ENCODE results near the gene PHOSPHO1. TPM values are rescaled to one million over a fixed set of nuclear protein-coding genes. Genes with fewer than 3 reads are reported as not detected.

PHOSPHO1 gene
- total RNA-seq, 5 donors from 2014 or later (not counting 1 experiment from before 2014, with no cell fraction given), result 0.13 TPM; not detected in 4

DNA sequence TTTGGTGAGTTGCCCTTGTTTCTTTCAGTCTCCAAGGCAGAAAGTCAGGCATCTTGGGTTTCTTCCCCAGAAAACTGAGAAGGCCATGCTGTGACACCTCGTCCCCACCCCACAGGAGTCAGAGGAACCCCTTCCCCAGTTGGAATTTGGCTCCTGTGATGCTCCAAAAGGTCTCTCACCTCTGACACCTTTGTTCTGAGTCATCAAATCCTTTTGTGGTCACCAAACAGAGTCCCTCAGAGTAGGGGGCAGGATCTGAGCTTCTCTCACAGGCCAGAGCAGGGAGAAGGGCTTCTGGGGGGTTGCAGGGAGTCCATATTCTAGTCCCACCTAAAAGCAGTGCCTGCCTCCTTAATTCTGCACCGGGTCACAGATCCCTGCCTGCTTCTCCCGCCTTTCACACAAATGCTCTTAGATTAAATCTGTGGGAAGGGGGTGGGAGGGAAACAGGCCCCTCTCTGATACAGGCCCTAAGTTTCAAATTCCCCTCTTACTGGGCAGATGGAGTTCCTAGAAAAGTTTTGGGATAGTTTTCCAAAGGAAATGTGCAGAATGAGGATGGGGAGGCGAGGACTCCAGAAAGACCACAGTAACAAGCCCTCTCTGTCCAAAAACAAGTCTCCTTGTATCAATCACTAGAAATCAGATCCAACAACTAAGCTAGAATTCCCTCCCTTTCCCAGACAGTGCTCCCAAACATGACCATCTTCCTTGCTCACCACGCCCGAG lies 1.3 kb downstream of the PHOSPHO1 start:
- ATAC-seq (replicated peaks in 1 of 4) (no peak), DNase-seq (no peak)
- H3K27ac ChIP-seq (ENCODE audit: low read length), result no peak overlapping the region
- H3K36me3 ChIP-seq (ENCODE audit: control insufficient read depth in 2 of 2, extremely low read depth in 1 of 2, insufficient read depth in 1 of 2, low read length in 1 of 2), result no peaks in the 10 kb centered on the region
- peaks cover 0 to 39% of the 10 kb centered on the region in 2 experiments for H3K27me3 ChIP-seq (replicated peaks in 1 of 2; ENCODE audit: control insufficient read depth in 2 of 2, extremely low read depth in 1 of 2, insufficient read depth in 2 of 2, low read length in 1 of 2)
- CTCF ChIA-PET, result interaction anchor here (0.6 to 3.0 kb wide), 9 partner anchors 26 to 1941 kb away, joined by 3 to 21 read pairs (median 10); no protein-coding TSS in a partner anchor
- H3K9me3 ChIP-seq, result no peaks in the 10 kb centered on the region
- no peak overlapping the region for H3K4me3 ChIP-seq (ENCODE audit: control insufficient read depth in 1 of 2, extremely low read depth in 1 of 2, low read length in 1 of 2)
- no peak overlapping the region for H3K27ac Mint-ChIP-seq
- peaks cover 18 to 27% (median 27%) of the 10 kb centered on the region in 3 donors for H3K4me1 Mint-ChIP-seq
- H3K9me3 Mint-ChIP-seq, result no peaks in the 10 kb centered on the region
- 75% methylated on average over 3 of the region's 6 CpGs for WGBS (ENCODE audit: insufficient coverage)
- H3K4me1 ChIP-seq (ENCODE audit: control insufficient read depth in 1 of 2, extremely low read depth in 1 of 2, insufficient read depth in 2 of 2, low read length in 2 of 2), result peaks cover 0 to 42% of the 10 kb centered on the region in 2 experiments
- peaks cover 3 to 23% of the 10 kb centered on the region in 2 donors for H3K27me3 Mint-ChIP-seq
- H3K36me3 Mint-ChIP-seq, result no peaks in the 10 kb centered on the region
- POLR2A ChIA-PET, result interaction anchor here (0.6 to 0.7 kb wide), 3 partner anchors 11 to 559 kb away, joined by 4 to 8 read pairs (median 6); no protein-coding TSS in a partner anchor
- peak overlapping the region; percentile 69 to 85 (median 83) for H3K4me3 Mint-ChIP-seq

DNA sequence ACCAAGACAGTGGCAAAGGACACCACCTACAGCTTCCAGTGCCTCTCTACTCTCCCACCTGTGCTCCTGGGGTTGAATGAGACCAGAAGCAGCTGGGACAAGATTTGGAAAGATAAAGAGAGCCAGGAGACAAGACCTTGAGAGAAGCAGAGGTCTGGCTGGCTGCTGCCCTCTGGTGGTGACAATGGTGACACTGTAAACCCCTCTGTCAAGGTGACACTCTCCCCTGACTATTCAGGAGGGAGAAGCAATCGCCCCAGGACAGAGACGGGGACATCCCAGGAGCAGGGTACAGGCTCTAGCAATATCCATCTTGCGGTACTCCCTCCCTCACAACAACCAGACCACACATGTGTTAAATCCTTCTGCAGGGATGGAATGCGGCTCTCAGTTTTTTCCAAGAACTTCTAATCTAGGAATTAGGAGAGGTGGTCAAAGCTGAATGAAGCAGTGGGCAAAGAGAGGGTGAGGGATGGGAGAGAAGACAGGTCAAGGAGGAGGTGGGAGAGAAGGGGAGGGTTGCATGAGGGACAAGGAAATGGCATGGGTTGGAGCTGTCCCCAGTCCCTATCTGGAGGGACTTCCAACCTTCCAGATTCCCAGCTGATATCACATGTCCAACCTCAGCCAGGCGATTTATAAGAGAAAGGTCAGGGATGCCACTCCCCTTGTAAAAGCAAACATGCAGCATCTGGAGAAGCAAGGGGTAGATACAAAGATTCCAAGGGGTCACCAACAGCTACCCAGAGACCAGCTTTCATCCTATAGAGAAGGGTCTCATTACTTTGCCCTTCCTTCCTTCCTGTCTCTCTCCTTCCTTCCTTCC lies 2.9 kb downstream of the PHOSPHO1 start:
- H3K36me3 Mint-ChIP-seq, result peaks cover 4% of the 10 kb centered on the region
- no peak overlapping the region for H3K4me3 Mint-ChIP-seq
- CTCF ChIA-PET, result interaction anchor here (0.7 to 3.0 kb wide), 12 partner anchors 13 to 801 kb away, joined by 3 to 21 read pairs (median 5); no protein-coding TSS in a partner anchor
- DNase-seq, result peak; percentile 38 to 89 (median 72)
- H3K9me3 Mint-ChIP-seq, result no peaks in the 10 kb centered on the region
- POLR2A ChIA-PET, result no interaction called here
- no peak overlapping the region for H3K27ac Mint-ChIP-seq
- H3K27ac ChIP-seq (ENCODE audit: low read length), result no peak overlapping the region
- peaks cover 0 to 5% of the 10 kb centered on the region in 2 donors for H3K36me3 ChIP-seq (ENCODE audit: control insufficient read depth in 2 of 2, extremely low read depth in 1 of 2, insufficient read depth in 1 of 2, low read length in 1 of 2)
- peaks cover 30 to 40% (median 37%) of the 10 kb centered on the region in 3 donors for H3K4me1 Mint-ChIP-seq
- H3K27me3 ChIP-seq (replicated peaks in 1 of 2; ENCODE audit: control insufficient read depth in 2 of 2, extremely low read depth in 1 of 2, insufficient read depth in 2 of 2, low read length in 1 of 2), result peaks cover 0 to 45% of the 10 kb centered on the region in 2 experiments
- H3K27me3 Mint-ChIP-seq, result peaks cover 0 to 22% of the 10 kb centered on the region in 2 donors
- WGBS (ENCODE audit: insufficient coverage), result 33% methylated on average over 3 of the region's 5 CpGs
- ATAC-seq (replicated peaks in 1 of 4), result peak; percentile 31 to 36 (median 32)
- no peaks in the 10 kb centered on the region for H3K9me3 ChIP-seq
- no peak overlapping the region for H3K4me3 ChIP-seq (ENCODE audit: control insufficient read depth in 1 of 2, extremely low read depth in 1 of 2, low read length in 1 of 2)
- peaks cover 6 to 58% of the 10 kb centered on the region in 2 experiments for H3K4me1 ChIP-seq (ENCODE audit: control insufficient read depth in 1 of 2, extremely low read depth in 1 of 2, insufficient read depth in 2 of 2, low read length in 2 of 2)

GRCh38 chr17:49226771-49227435 lies 3.7 kb downstream of the PHOSPHO1 start:
- H3K4me3 Mint-ChIP-seq, result no peak overlapping the region
- peaks cover 0 to 43% of the 10 kb centered on the region in 2 experiments for H3K27me3 ChIP-seq (replicated peaks in 1 of 2; ENCODE audit: control insufficient read depth in 2 of 2, extremely low read depth in 1 of 2, insufficient read depth in 2 of 2, low read length in 1 of 2)
- no peaks in the 10 kb centered on the region for H3K9me3 ChIP-seq
- no peak overlapping the region for H3K27ac ChIP-seq (ENCODE audit: low read length)
- ATAC-seq (replicated peaks in 1 of 4) (no peak), DNase-seq (no peak)
- no peak overlapping the region for H3K4me3 ChIP-seq (ENCODE audit: control insufficient read depth in 1 of 2, extremely low read depth in 1 of 2, low read length in 1 of 2)
- ChIA-PET POLR2A (no interaction called here), CTCF (interaction anchor here (0.8 to 3.0 kb wide), 10 partner anchors 12 to 47 kb away, joined by 3 to 21 read pairs (median 6); no protein-coding TSS in a partner anchor)
- H3K27ac Mint-ChIP-seq, result no peak overlapping the region
- peaks cover 11% of the 10 kb centered on the region for H3K36me3 Mint-ChIP-seq
- peaks cover 6 to 66% of the 10 kb centered on the region in 2 experiments for H3K4me1 ChIP-seq (ENCODE audit: control insufficient read depth in 1 of 2, extremely low read depth in 1 of 2, insufficient read depth in 2 of 2, low read length in 2 of 2)
- H3K36me3 ChIP-seq (ENCODE audit: control insufficient read depth in 2 of 2, extremely low read depth in 1 of 2, insufficient read depth in 1 of 2, low read length in 1 of 2), result peaks cover 0 to 13% of the 10 kb centered on the region in 2 donors
- H3K27me3 Mint-ChIP-seq, result peaks cover 0 to 21% of the 10 kb centered on the region in 2 donors
- H3K9me3 Mint-ChIP-seq, result no peaks in the 10 kb centered on the region
- peaks cover 33 to 43% (median 37%) of the 10 kb centered on the region in 3 donors for H3K4me1 Mint-ChIP-seq
- WGBS (ENCODE audit: insufficient coverage), result 68% methylated on average over 2 of the region's 3 CpGs

DNA sequence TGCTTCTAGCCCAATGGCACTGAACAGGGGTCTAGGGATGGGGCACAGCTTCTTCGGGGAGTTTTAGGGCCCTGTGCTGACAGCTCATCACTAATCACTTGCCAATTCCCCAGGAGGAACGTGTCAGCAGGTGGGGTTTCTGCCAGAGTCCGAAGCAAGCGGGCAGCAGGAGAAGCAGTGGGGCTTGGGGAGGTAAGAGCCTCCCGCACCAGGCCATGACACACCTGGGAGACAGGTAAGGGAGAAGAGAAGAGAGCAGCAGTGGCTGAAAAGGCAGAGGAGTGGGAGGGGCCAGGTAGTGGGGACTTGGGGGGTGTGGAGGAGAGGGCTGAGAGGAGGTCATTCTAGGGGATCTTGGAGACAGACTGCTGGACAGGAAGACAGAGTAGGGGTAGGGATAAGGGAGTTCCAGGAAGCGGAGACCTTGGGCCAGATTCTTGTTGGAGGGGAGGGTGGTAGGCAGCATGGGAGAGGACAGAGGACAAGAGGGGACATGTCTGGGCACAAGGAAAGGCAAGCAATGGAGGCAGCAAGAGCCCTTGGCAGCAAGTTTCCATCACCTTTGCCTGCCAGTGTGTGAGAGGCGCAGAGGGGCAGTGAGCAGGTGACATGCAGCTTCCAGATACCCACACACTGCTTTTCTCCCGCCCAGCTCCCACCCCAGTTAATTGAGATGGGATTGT lies 4.9 kb downstream of the PHOSPHO1 start:
- H3K4me3 Mint-ChIP-seq, result peak overlapping the region; percentile 9 to 34 (median 31)
- Histone ChIP-seq H3K9me3 (no peaks in the 10 kb centered on the region), H3K4me3 (ENCODE audit: control insufficient read depth in 1 of 2, extremely low read depth in 1 of 2, low read length in 1 of 2) (no peak overlapping the region), H3K27ac (ENCODE audit: low read length) (no peak overlapping the region), H3K36me3 (ENCODE audit: control insufficient read depth in 2 of 2, extremely low read depth in 1 of 2, insufficient read depth in 1 of 2, low read length in 1 of 2) (peaks cover 0 to 18% of the 10 kb centered on the region in 2 donors), H3K4me1 (ENCODE audit: control insufficient read depth in 1 of 2, extremely low read depth in 1 of 2, insufficient read depth in 2 of 2, low read length in 2 of 2) (peaks cover 6 to 64% of the 10 kb centered on the region in 2 experiments), H3K27me3 (replicated peaks in 1 of 2; ENCODE audit: control insufficient read depth in 2 of 2, extremely low read depth in 1 of 2, insufficient read depth in 2 of 2, low read length in 1 of 2) (peaks cover 0 to 33% of the 10 kb centered on the region in 2 experiments)
- peaks cover 29 to 41% (median 31%) of the 10 kb centered on the region in 3 donors for H3K4me1 Mint-ChIP-seq
- H3K27ac Mint-ChIP-seq, result peak overlapping the region in 1 of 2 donors; percentile 17
- ATAC-seq (replicated peaks in 1 of 4) (no peak), DNase-seq (no peak)
- 95% methylated on average over 4 of the region's 8 CpGs for WGBS (ENCODE audit: insufficient coverage)
- peaks cover 0 to 14% of the 10 kb centered on the region in 2 donors for H3K27me3 Mint-ChIP-seq
- peaks cover 13% of the 10 kb centered on the region for H3K36me3 Mint-ChIP-seq
- ChIA-PET CTCF (interaction anchor here (0.7 to 2.3 kb wide), 4 partner anchors 15 to 221 kb away, joined by 3 to 11 read pairs (median 6); no protein-coding TSS in a partner anchor), POLR2A (no interaction called here)
- H3K9me3 Mint-ChIP-seq, result no peaks in the 10 kb centered on the region

- 0% methylated on average over 1 of the region's 11 CpGs for WGBS (ENCODE audit: insufficient coverage)
- peak overlapping the region; percentile 62 to 82 (median 76) for H3K4me3 Mint-ChIP-seq
- H3K27me3 Mint-ChIP-seq, result peaks cover 0 to 14% of the 10 kb centered on the region in 2 donors
- ATAC-seq (replicated peaks in 1 of 4) (no peak), DNase-seq (no peak)
- Histone ChIP-seq H3K4me1 (ENCODE audit: control insufficient read depth in 1 of 2, extremely low read depth in 1 of 2, insufficient read depth in 2 of 2, low read length in 2 of 2) (peaks cover 9 to 65% of the 10 kb centered on the region in 2 experiments), H3K27ac (ENCODE audit: low read length) (no peak overlapping the region), H3K4me3 (ENCODE audit: control insufficient read depth in 1 of 2, extremely low read depth in 1 of 2, low read length in 1 of 2) (peak overlapping the region; percentile 44 to 70), H3K36me3 (ENCODE audit: control insufficient read depth in 2 of 2, extremely low read depth in 1 of 2, insufficient read depth in 1 of 2, low read length in 1 of 2) (peaks cover 0 to 24% of the 10 kb centered on the region in 2 donors), H3K9me3 (no peaks in the 10 kb centered on the region), H3K27me3 (replicated peaks in 1 of 2; ENCODE audit: control insufficient read depth in 2 of 2, extremely low read depth in 1 of 2, insufficient read depth in 2 of 2, low read length in 1 of 2) (peaks cover 0 to 28% of the 10 kb centered on the region in 2 experiments)
- H3K4me1 Mint-ChIP-seq, result peaks cover 31 to 44% (median 32%) of the 10 kb centered on the region in 3 donors
- H3K9me3 Mint-ChIP-seq, result no peaks in the 10 kb centered on the region
- POLR2A ChIA-PET, result no interaction called here
- H3K36me3 Mint-ChIP-seq, result peaks cover 13% of the 10 kb centered on the region
- H3K27ac Mint-ChIP-seq, result no peak overlapping the region
- CTCF ChIA-PET, result interaction anchor here in 1 of 2 donors (0.7 to 1.7 kb wide), 2 partner anchors 16 to 1991 kb away, joined by 3 to 5 read pairs; no protein-coding TSS in a partner anchor
Measured at GRCh38 chr17:49224997-49225337, 5.6 kb downstream of the PHOSPHO1 start.

Data from T-cell (primary cell).